Measurements from ENCODE around the gene SALL3.

GRCh38 chr18:78975292-78975691 is 4.3 kb upstream of the SALL3 start:
- TF ChIP-seq EZH2 (IDR thresholded peaks at IDR 0.05; ENCODE audit: borderline replicate concordance, low read depth, low read length, severe bottlenecking), result no peak
- no peak for TF ChIP-seq POLR2A (IDR thresholded peaks at IDR 0.05; ENCODE audit: low read depth, low read length)
- no peak for TF ChIP-seq CTCF (IDR thresholded peaks at IDR 0.05; ENCODE audit: extremely low read depth in 1 of 2, insufficient read depth in 1 of 2, low read depth in 1 of 2, low read length in 2 of 2)
- TF ChIP-seq MAX (IDR thresholded peaks at IDR 0.05; ENCODE audit: insufficient read depth, insufficient read length), result no peak
- no peak for TF ChIP-seq POLR2AphosphoS5 (IDR thresholded peaks at IDR 0.05; ENCODE audit: insufficient read depth, low read depth, low read length)
- no peak for TF ChIP-seq MYC (IDR thresholded peaks at IDR 0.05; ENCODE audit: low read depth, low read length)
- no peak for TF ChIP-seq FOS (IDR thresholded peaks at IDR 0.05; ENCODE audit: borderline replicate concordance, insufficient read depth, low read length)
- TF ChIP-seq GATA2 (IDR thresholded peaks at IDR 0.05; ENCODE audit: insufficient read depth, insufficient read length, low read depth, low read length), result no peak

All from endothelial cell of umbilical vein (primary cell).